ENCODE results near the gene SOX5. TPM values are rescaled to one million over a fixed set of nuclear protein-coding genes. Genes with fewer than 3 reads are reported as not detected.
"Not testable (repeated sequence)": the region's sequence is repeated elsewhere in the genome, so short reads cannot be mapped to it uniquely, and the experiment has no call there.

The SOX5 gene
- polyA plus RNA-seq, 1 of the 3 experiments (the other 2 are of a cell fraction): 0.21 TPM

GRCh38 chr12:23824358-23824757, 125.1 kb downstream of the SOX5 start:
- no peak overlapping the region for H3K27ac ChIP-seq (ENCODE audit: low read depth in 2 of 2, low read length in 1 of 2)
- ChIA-PET POLR2A (no interaction called here), CTCF (interaction anchor here (0.6 kb wide), 1 partner anchor 950 kb away, joined by 3 read pairs; no protein-coding TSS in a partner anchor)
- H2AFZ ChIP-seq (ENCODE audit: low read depth): no peak overlapping the region
- WGBS (ENCODE audit: low lambda C conversion rate): 50% methylated on average over 6 of the region's 8 CpGs
- H3K4me3 ChIP-seq (ENCODE audit: low read depth in 2 of 2, low read length in 1 of 2): no peak overlapping the region
- DNase-seq: no peak
- TF ChIP-seq JUND (IDR thresholded peaks at IDR 0.05) (no peak), MEF2A (IDR thresholded peaks at IDR 0.05; ENCODE audit: borderline replicate concordance, low read depth) (no peak), RXRA (IDR thresholded peaks at IDR 0.05; ENCODE audit: borderline replicate concordance, low read depth) (no peak), RFX5 (IDR thresholded peaks at IDR 0.05; ENCODE audit: low read length) (no peak), RAD21 (IDR thresholded peaks at IDR 0.05; ENCODE audit: low read length) (no peak), NRF1 (IDR thresholded peaks at IDR 0.05; ENCODE audit: low read depth, low read length) (no peak), FOXJ3 (CRISPR knock-in tag; IDR thresholded peaks at IDR 0.05) (no peak)
- TF ChIP-seq, protein P1, sequence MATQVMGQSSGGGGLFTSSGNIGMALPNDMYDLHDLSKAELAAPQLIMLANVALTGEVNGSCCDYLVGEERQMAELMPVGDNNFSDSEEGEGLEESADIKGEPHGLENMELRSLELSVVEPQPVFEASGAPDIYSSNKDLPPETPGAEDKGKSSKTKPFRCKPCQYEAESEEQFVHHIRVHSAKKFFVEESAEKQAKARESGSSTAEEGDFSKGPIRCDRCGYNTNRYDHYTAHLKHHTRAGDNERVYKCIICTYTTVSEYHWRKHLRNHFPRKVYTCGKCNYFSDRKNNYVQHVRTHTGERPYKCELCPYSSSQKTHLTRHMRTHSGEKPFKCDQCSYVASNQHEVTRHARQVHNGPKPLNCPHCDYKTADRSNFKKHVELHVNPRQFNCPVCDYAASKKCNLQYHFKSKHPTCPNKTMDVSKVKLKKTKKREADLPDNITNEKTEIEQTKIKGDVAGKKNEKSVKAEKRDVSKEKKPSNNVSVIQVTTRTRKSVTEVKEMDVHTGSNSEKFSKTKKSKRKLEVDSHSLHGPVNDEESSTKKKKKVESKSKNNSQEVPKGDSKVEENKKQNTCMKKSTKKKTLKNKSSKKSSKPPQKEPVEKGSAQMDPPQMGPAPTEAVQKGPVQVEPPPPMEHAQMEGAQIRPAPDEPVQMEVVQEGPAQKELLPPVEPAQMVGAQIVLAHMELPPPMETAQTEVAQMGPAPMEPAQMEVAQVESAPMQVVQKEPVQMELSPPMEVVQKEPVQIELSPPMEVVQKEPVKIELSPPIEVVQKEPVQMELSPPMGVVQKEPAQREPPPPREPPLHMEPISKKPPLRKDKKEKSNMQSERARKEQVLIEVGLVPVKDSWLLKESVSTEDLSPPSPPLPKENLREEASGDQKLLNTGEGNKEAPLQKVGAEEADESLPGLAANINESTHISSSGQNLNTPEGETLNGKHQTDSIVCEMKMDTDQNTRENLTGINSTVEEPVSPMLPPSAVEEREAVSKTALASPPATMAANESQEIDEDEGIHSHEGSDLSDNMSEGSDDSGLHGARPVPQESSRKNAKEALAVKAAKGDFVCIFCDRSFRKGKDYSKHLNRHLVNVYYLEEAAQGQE (IDR thresholded peaks at IDR 0.05; ENCODE audit: low read depth, low read length): no peak
- peaks cover 0 to 2% of the 10 kb centered on the region in 2 experiments; a peak in 1 of 4 replicates for H3K4me1 ChIP-seq (ENCODE audit: control insufficient read depth in 1 of 2, insufficient read depth in 2 of 2, low read depth in 1 of 2, low read length in 1 of 2)
- no peaks in the 10 kb centered on the region for H3F3A ChIP-seq (replicated peaks; ENCODE audit: insufficient read depth)
- H3K79me2 ChIP-seq (ENCODE audit: insufficient read depth): no peaks in the 10 kb centered on the region
- no peaks in the 10 kb centered on the region for H3K27me3 ChIP-seq (ENCODE audit: insufficient read depth)
- H3K9ac ChIP-seq: no peak overlapping the region
- H3K9me3 ChIP-seq: no peaks in the 10 kb centered on the region
- no peaks in the 10 kb centered on the region for H4K20me1 ChIP-seq (ENCODE audit: insufficient read depth)
- H3K36me3 ChIP-seq (replicated peaks in 1 of 2; ENCODE audit: control insufficient read depth in 1 of 2, insufficient read depth in 2 of 2, low read length in 1 of 2): no peaks in the 10 kb centered on the region
- no peaks in the 10 kb centered on the region for H3K9me2 ChIP-seq
- H3K4me2 ChIP-seq: no peak overlapping the region

DNA sequence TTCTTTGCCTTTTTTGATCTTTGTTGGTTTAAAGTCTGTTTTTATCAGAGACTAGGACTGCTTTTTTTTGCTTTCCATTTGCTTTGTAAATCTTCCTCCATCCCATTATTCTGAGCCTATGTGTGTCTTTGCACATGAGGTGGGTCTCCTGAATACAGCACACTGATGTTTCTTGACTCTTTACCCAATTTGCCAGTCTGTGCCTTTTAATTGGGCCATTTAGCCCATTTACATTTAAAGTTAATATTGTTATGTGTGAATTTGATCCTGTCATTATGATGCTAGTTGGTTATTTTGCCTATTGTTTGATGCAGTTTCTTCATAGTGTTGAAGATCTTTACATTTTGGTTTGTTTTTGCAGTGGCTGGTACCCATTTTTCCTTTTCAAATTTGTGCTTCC, 126.6 kb downstream of the SOX5 start:
- H2AFZ ChIP-seq (ENCODE audit: low read depth); H3K4me1 ChIP-seq (ENCODE audit: control insufficient read depth in 1 of 2, insufficient read depth in 2 of 2, low read depth in 1 of 2, low read length in 1 of 2); H4K20me1 ChIP-seq (ENCODE audit: insufficient read depth); H3K9me2 ChIP-seq; H3K4me2 ChIP-seq; H3K9me3 ChIP-seq; CTCF ChIA-PET; H3K27ac ChIP-seq (ENCODE audit: low read depth in 2 of 2, low read length in 1 of 2); POLR2A ChIA-PET; H3K79me2 ChIP-seq (ENCODE audit: insufficient read depth); H3K9ac ChIP-seq; H3F3A ChIP-seq (replicated peaks; ENCODE audit: insufficient read depth); H3K36me3 ChIP-seq (replicated peaks in 1 of 2; ENCODE audit: control insufficient read depth in 1 of 2, insufficient read depth in 2 of 2, low read length in 1 of 2); H3K27me3 ChIP-seq (ENCODE audit: insufficient read depth); DNase-seq; H3K4me3 ChIP-seq (ENCODE audit: low read depth in 2 of 2, low read length in 1 of 2): not testable (repeated sequence)

DNA sequence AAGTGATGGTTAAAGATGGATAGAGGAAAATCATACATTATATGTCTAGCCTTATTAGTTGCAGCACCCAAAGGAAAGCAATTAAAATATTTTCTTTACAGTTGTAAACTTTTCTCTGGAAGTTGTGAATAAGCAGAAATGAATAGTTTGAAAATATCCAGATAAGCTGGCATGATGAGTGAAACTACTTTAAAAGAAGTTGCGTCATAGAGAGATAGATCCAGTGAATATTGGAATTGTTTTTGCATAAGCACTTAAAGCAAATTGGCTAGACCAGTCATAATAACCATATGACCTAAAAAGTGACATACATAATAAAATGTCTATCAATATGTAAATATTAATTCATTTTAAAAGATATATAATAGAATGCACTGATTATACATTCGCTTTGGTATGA, 132.1 kb downstream of the SOX5 start:
- Histone ChIP-seq H3K4me2 (no peak overlapping the region), H3K4me3 (ENCODE audit: low read depth in 2 of 2, low read length in 1 of 2) (no peak overlapping the region), H3K36me3 (replicated peaks in 1 of 2; ENCODE audit: control insufficient read depth in 1 of 2, insufficient read depth in 2 of 2, low read length in 1 of 2) (no peaks in the 10 kb centered on the region), H3K4me1 (ENCODE audit: control insufficient read depth in 1 of 2, insufficient read depth in 2 of 2, low read depth in 1 of 2, low read length in 1 of 2) (no peaks in the 10 kb centered on the region), H4K20me1 (ENCODE audit: insufficient read depth) (no peaks in the 10 kb centered on the region), H3K27ac (ENCODE audit: low read depth in 2 of 2, low read length in 1 of 2) (no peak overlapping the region), H3F3A (replicated peaks; ENCODE audit: insufficient read depth) (no peaks in the 10 kb centered on the region), H3K27me3 (ENCODE audit: insufficient read depth) (no peaks in the 10 kb centered on the region), H2AFZ (ENCODE audit: low read depth) (no peak overlapping the region), H3K9me3 (no peaks in the 10 kb centered on the region), H3K9ac (no peak overlapping the region), H3K9me2 (no peaks in the 10 kb centered on the region), H3K79me2 (ENCODE audit: insufficient read depth) (no peaks in the 10 kb centered on the region)
- ChIA-PET CTCF (no interaction called here), POLR2A (no interaction called here)
- WGBS (ENCODE audit: low lambda C conversion rate): 66% methylated on average over 2 of the region's 2 CpGs
- DNase-seq: no peak
- TF ChIP-seq ELF1 (IDR thresholded peaks at IDR 0.05): no peak
- TF ChIP-seq EP300 (IDR thresholded peaks at IDR 0.05; ENCODE audit: borderline replicate concordance in 1 of 2, low read depth in 1 of 2, low read length in 1 of 2): no peak
- TF ChIP-seq MXI1 (IDR thresholded peaks at IDR 0.05; ENCODE audit: low read depth, low read length): no peak
- TF ChIP-seq FOSL2 (IDR thresholded peaks at IDR 0.05; ENCODE audit: borderline replicate concordance, low read depth): no peak
- TF ChIP-seq FOXJ3 (CRISPR knock-in tag; IDR thresholded peaks at IDR 0.05): no peak
- no peak for TF ChIP-seq NFIC (IDR thresholded peaks at IDR 0.05; ENCODE audit: borderline replicate concordance)

Measured in SK-N-SH (cell line).